ENCODE data around the gene BMPR2. TPM values are rescaled to one million over a fixed set of nuclear protein-coding genes. Genes with fewer than 3 reads are reported as not detected.

Gene BMPR2
- total and polyA plus RNA-seq, 2 of the 8 experiments (the other 6 are each of a cell fraction or from before 2014, with no cell fraction given) = 5.5 to 19.8 TPM

GRCh38 chr2:202377207-202377761, 1.2 kb downstream of the BMPR2 start (continued):
- no peak for TF ChIP-seq JUND (IDR thresholded peaks at IDR 0.05; ENCODE audit: low read length)
- TF ChIP-seq POU5F1 (IDR thresholded peaks at IDR 0.05; ENCODE audit: low read depth, low read length) = no peak
- no peak for TF ChIP-seq ATF2 (IDR thresholded peaks at IDR 0.05; ENCODE audit: low read length)
- no peak for TF ChIP-seq EZH2 (IDR thresholded peaks at IDR 0.05; ENCODE audit: low read depth, low read length, severe bottlenecking)
- TF ChIP-seq SIN3A (conservative IDR thresholded peaks at IDR 0.05 in 1 of 2, IDR thresholded peaks at IDR 0.05 in 1 of 2; ENCODE audit: low read depth in 1 of 2, low read length in 2 of 2) = peak; percentile 65 to 75; a peak in 2 of 4 replicates
- TF ChIP-seq PHF8 (conservative IDR thresholded peaks at IDR 0.05; ENCODE audit: low read depth, low read length) = peak; percentile 41
- TF ChIP-seq MAX (IDR thresholded peaks at IDR 0.05) = peak; percentile 39; the same call in 1 of the 2 replicates
- TF ChIP-seq RFX5 (IDR thresholded peaks at IDR 0.05; ENCODE audit: borderline replicate concordance, low read depth, low read length) = no peak
- TF ChIP-seq ASH2L (IDR thresholded peaks at IDR 0.05; ENCODE audit: low read length) = peak; percentile 87
- TF ChIP-seq TAF7 (optimal IDR thresholded peaks at IDR 0.05; ENCODE audit: borderline replicate concordance, low read depth, low read length) = no peak
- peak; percentile 40; the same call in 1 of the 2 replicates for TF ChIP-seq TBP (IDR thresholded peaks at IDR 0.05; ENCODE audit: low read depth, low read length)
- TF ChIP-seq SP4 (IDR thresholded peaks at IDR 0.05; ENCODE audit: low read length) = no peak
- TF ChIP-seq POLR2AphosphoS5 (IDR thresholded peaks at IDR 0.05; ENCODE audit: low read depth, low read length) = no peak
- TF ChIP-seq CTBP2 (IDR thresholded peaks at IDR 0.05; ENCODE audit: borderline replicate concordance, insufficient read depth, insufficient read length, low read length) = peak; percentile 62
- TF ChIP-seq ZNF274 (IDR thresholded peaks at IDR 0.05; ENCODE audit: borderline replicate concordance, extremely low read depth, low read length) = no peak
- TF ChIP-seq ATF3 (IDR thresholded peaks at IDR 0.05; ENCODE audit: insufficient read depth, low read depth, low read length) = no peak
- TF ChIP-seq CEBPB (IDR thresholded peaks at IDR 0.05; ENCODE audit: low read depth, low read length) = no peak
- no peak for TF ChIP-seq HDAC6 (IDR thresholded peaks at IDR 0.05; ENCODE audit: low read depth, low read length)
- no peak for TF ChIP-seq EGR1 (IDR thresholded peaks at IDR 0.05; ENCODE audit: borderline replicate concordance, low read depth, low read length)
- TF ChIP-seq SP2 (IDR thresholded peaks at IDR 0.05; ENCODE audit: low read length) = no peak
